Measurements from ENCODE around the gene MYORG.
"Not testable (repeated sequence)": the region's sequence is repeated elsewhere in the genome, so short reads cannot be mapped to it uniquely, and the experiment has no call there.

MYORG gene

GRCh38 chr9:34343090-34343489 is 33.6 kb downstream of the MYORG start:
- TF ChIP-seq CTCF (conservative IDR thresholded peaks at IDR 0.05; ENCODE audit: control insufficient read depth, insufficient read depth, low read depth, low read length): no peak
- DNase-seq (ENCODE audit: low read depth): peak; percentile 56
- no peak overlapping the region for H3K4me3 ChIP-seq (ENCODE audit: control insufficient read depth, low read depth, low read length)

DNA sequence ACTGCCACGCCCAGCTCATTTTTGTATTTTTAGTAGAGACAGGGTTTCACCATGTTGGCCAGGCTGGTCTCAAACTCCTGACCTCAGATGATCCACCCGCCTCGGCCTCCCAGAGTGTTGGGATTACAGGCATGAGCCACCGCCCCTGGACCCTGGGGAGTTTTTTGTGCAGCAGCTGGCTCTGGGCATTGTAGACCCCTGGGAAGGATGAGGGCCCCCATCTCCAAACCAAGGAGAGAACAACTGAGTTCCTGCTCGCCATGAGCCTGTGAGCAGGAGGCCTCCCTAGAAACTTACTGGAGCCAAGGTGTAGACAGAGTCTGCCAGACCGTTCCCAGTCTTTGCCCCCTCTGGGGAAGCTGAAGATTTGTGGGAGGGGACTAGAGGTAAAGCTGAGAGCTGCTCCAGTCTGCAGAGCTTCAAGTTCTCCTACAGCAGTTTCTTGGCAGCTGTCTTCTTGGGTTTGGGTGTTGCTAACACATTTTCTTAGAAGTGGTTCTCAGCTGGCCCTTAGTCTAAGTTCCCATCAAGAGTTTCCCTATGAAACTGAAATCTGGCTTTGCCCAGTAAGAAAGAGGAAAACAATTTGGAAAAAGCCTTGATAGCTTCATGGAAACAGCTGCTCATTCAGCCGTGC is 34.9 kb downstream of the MYORG start:
- no peak for DNase-seq (ENCODE audit: low read depth)
- TF ChIP-seq CTCF (conservative IDR thresholded peaks at IDR 0.05; ENCODE audit: control insufficient read depth, insufficient read depth, low read depth, low read length): no peak
- no peak overlapping the region for H3K4me3 ChIP-seq (ENCODE audit: control insufficient read depth, low read depth, low read length)

- no peak for DNase-seq (ENCODE audit: low read depth)
- TF ChIP-seq CTCF (conservative IDR thresholded peaks at IDR 0.05; ENCODE audit: control insufficient read depth, insufficient read depth, low read depth, low read length): no peak
- no peak overlapping the region for H3K4me3 ChIP-seq (ENCODE audit: control insufficient read depth, low read depth, low read length)
These were observed 37.9 kb downstream of the MYORG start for GRCh38 chr9:34338665-34339385.

DNA sequence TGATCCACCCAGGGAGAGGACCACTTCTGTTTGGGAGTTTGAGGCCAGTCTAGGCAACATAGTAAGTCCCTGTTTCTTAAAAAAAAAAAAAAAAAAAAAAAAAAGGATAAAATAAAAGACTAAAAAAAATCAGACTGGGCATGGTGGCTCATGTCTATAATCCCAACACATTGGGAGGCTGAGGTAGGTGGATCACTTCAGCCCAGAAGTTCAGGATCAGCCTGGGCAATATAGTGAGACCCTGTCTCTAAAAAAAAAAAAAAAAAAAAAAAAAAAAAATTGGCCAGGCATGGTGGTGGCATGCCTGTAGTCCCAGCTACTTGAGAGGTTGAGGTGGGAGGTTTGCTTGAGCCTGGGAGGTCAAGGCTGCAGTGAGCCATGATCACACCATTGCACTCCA is 38.6 kb downstream of the MYORG start:
- H3K4me3 ChIP-seq (ENCODE audit: control insufficient read depth, low read depth, low read length); DNase-seq (ENCODE audit: low read depth): not testable (repeated sequence)

DNA sequence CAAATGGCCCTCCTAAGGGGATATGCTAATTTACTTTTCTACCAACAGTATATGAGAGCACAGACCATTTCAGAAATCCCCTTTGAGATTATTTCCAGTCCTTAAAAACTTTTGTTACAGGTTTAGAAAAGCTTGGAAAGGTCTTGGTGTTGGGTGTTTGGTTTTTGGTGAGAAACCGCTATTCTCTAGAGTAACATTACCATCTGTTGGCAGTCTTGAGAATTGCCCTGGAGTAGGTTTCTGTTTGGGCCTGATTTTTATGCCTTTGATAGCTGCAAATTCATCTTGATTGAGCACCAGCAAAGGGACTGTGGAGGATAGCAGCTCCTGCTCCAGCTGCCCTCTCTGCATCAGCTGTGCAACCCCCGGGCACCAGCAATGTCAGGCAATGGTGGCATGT is 39.3 kb downstream of the MYORG start:
- DNase-seq (ENCODE audit: low read depth): no peak
- H3K4me3 ChIP-seq (ENCODE audit: control insufficient read depth, low read depth, low read length): no peak overlapping the region
- TF ChIP-seq CTCF (conservative IDR thresholded peaks at IDR 0.05; ENCODE audit: control insufficient read depth, insufficient read depth, low read depth, low read length): no peak

DNA sequence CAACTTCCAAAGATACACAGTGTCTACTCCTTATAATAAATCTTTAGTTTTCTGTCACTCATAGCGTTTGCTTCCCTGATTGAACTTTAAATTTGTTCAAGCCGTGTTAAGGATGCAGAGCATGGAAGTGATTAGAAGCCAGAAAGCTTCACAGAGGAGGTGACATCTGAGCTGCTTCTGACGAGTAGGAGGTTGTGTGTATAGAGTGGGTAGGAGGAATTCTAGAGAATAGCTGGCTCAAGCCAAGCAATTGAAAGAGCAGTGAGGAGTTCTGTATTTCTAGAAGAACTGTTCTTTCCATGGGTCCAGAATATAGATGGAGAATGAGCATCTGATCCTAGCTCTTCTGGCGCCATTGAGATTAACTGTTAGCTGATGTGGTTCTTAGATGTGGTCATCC is 41.3 kb downstream of the MYORG start:
- no peak for DNase-seq (ENCODE audit: low read depth)
- no peak for TF ChIP-seq CTCF (conservative IDR thresholded peaks at IDR 0.05; ENCODE audit: control insufficient read depth, insufficient read depth, low read depth, low read length)
- H3K4me3 ChIP-seq (ENCODE audit: control insufficient read depth, low read depth, low read length): no peak overlapping the region

DNA sequence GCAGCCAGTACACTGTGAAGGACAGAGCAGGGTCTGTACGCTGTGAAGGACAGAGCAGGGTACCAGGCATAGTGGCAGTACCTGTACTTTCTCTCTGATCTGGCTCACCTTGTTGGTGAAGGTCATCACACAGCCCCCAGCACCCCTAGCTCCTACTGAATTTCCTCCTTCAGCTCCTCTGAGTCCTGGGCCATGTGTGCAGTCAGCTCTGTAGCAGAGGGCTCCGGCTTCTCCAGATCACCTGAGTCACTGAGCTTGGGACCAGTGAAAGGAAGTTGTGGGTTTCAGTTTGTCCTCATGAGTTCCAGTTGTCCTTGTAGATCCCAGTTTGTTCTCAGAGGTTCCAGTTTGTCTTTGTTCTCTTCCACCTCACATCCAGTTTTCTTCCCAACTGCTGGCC is 41.8 kb downstream of the MYORG start:
- H3K4me3 ChIP-seq (ENCODE audit: control insufficient read depth, low read depth, low read length): no peak overlapping the region
- DNase-seq (ENCODE audit: low read depth): no peak
- no peak for TF ChIP-seq CTCF (conservative IDR thresholded peaks at IDR 0.05; ENCODE audit: control insufficient read depth, insufficient read depth, low read depth, low read length)
